CD4-positive, alpha-beta T cell treated with Interleukin-4 for 1 hour (primary cell): ENCODE data around the gene ZNF512.
A peak's percentile ranks its signal among the peaks of the same experiment; 100 is the strongest.

Source experiments
- DNase-seq, 2 donors: peaks; one replicate each; pipeline ENCODE4 v3.0.0-alpha.2; 2020 to 2022

ZNF512 gene

GRCh38 chr2:27640722-27641245 is 57.9 kb downstream of the ZNF512 start:
- DNase-seq = no peak

DNA sequence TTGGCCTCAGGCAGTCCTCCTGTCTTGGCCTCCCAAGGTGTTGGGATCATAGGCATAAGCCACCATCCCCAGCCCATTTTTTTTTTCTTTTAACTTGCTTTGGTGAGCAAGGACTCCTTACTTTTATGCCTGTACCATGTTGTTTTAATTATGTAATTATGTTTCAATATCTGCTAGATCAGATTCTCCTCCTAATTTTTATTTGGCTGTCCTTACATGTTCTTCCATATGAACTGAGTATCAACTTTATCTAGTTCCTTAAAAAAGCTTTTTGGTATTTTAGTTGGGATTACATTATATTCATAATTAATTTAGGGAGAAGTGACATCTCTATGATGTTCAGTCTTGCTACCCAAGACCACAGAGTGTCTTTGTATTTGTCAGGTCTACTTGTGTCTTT is 62.4 kb downstream of the ZNF512 start:
- no peak for DNase-seq

DNA sequence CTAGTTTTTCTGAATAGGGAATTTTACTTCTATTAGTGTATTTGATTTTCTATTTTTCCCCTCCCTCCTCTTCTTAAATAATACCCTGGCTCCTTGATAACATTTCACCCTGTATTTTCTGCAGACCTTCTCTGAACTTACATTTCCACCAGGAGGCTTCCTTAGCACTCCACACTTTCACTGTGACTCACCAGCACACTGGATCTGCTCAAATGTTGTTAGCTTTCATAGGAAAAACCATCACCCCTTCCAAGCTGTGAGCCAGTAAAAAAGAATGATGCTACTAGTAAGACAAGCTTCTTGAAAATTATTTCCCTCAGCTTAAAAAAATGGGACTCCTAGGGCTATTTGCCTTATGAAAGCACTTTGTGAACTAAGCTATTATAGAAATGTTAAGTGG is 64.4 kb downstream of the ZNF512 start:
- DNase-seq = no peak

DNA sequence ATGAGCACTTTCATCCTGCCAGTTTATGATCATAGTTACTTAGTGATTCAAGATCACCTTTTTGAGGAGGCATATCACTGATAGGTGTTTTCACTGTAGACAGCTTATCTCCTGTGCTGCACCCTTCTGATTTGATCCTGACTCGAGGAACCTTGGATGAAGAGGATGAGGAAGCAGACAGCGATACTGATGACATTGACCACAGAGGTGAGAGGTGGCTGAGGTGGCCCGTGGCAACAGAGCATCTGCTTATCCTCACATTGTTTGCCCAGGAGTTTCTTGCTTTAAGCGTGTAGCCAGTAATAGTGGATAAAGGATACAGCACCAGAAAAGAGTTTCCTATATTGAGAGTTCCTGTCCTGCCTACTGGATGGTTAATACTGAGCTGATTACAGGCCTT is 64.9 kb downstream of the ZNF512 start:
- DNase-seq = no peak

DNA sequence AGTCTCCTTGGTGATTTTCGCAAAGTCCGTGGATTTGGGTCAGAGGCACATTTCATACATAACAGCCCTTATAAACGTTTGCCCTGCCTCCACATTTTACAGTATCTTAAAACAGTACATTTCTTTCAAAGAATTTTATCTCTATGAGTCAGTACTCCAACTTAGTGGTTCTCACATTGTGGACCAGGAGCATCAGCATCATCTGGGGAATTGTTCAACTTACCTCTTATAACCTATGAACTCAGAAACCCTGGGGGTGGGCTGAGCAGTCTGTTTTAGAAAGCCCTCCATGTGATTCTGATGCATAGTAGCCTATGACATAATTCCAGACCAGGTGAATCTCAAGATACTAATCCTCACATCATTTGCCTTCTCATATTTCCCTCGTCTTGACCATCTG is 68.2 kb downstream of the ZNF512 start:
- DNase-seq = no peak

GRCh38 chr2:27652341-27652740 is 69.5 kb downstream of the ZNF512 start:
- no peak for DNase-seq

DNA sequence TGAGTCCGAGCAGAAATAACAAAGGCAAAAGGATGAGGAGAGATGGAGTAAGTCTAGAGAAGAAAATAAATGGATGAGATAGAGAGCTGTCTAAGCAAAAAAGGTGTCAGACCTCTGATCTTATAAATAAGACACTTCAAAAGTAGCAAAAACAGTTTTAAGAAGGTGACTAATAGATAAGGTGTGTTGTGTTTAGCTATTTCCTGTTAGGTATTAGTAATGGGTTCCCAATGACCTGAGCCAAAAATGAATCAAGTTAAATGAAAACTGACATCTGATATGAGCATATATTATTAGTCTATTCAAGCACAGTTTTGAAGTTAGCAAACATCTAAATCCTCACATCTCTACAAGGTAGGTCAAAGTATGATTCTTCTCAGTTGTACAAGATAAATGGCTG is 69.9 kb downstream of the ZNF512 start:
- DNase-seq = no peak

DNA sequence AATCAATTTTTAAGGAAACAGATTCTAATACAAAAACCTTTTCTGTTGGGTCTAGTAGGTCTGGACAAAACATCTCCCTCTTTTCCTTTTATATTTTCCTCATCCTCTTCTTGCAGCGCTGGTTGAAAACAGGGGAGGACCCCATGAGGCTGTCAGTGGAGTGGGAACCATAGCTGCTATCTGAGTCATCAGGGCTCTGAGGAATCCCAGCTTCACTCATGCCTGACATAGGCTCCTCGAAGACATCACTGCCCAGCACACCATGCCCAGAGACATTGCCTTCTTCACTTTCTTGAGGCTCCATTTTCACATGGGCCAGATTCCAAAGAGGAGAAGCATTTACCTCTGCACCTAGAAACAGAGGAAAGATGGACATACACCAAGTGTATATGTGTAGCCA is 70.6 kb downstream of the ZNF512 start:
- no peak for DNase-seq

DNA sequence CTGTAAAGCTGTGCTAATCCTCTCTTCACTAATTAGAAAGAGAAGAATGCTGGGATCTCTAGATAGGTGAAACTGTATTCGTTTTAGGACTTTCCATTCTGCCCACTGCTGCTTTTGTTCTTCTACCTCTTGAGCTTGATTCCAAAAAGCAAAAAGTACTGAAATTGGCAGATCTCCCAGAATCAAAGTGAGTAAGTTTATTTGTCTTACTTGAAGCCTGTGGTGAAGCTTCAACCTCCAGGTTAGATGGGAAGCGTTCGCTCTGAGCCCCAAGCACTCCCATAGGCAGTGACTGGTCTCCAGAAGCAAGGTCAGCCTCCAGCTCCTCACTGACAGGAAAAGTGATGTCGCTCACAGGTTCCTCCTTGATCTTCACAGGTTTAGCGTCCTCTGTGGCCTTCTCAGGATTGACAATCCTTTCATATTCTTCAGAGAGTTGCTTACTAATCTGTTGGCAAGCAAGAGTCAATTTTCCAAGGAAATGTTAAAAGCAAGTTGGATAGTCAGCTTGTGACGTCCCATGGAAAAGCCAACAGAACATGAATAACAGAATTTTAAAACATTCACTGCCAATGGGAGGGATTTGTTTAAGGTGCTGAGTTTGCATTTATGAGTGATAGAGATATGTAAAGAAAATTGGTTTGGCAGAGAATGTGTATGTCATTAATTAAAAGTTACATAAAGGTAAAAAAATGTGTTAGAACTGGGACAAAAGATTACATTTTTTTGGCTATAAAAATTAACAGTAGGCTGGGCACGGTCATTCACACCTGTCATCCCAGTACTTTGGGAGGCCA is 72.5 kb downstream of the ZNF512 start:
- DNase-seq = no peak

- DNase-seq = no peak
Observed at GRCh38 chr2:27661371-27661770, 78.5 kb downstream of the ZNF512 start.

GRCh38 chr2:27663285-27664153 is 80.7 kb downstream of the ZNF512 start, which contains the start of the genes SLC4A1AP and SUPT7L:
Gene SLC4A1AP (plus strand): TSS chr2:27663889. CDS start chr2:27663915, 26 bp downstream.
Gene SUPT7L (minus strand): TSS chr2:27663614. CDS start chr2:27662192, 1,422 bp downstream.
- peak; percentile 78 to 86 for DNase-seq

- DNase-seq = no peak
Observed at GRCh38 chr2:27664154-27664574, 81.3 kb downstream of the ZNF512 start.

DNA sequence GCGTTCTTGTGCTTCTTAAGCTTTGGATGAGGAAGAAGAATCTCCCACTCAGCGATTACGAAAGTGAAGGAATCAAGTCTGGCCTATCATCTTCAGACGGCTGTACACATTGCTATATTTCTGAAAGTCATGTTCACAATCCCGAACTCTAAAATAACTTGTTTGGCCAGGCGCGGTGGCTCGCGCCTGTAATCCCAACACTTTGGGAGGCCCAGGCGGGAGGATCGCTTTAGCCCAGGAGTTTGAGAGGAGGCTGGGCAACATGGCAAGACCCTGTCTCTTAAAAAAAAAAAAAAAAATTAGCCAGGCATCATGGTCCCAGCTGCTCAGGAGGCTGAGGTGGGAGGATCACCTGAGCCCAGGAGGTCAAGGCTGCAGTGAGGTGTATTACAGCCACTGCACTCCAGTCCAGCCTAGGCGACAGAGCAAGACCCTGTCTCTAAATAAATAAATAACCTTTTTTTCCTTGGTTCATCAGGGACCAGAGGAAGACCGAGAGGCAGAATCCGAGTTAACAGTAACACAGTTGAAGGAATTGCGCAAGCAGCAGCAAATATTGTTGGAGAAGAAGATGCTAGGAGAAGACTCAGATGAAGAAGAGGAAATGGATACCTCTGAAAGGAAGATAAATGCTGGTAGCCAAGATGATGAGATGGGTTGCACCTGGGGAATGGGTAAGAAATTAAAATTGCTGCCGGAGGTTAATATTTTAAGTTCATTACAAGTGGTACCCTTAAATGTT is 82.0 kb downstream of the ZNF512 start:
- DNase-seq = no peak

- DNase-seq = no peak
Observed at GRCh38 chr2:27667446-27667845, 84.6 kb downstream of the ZNF512 start.

DNA sequence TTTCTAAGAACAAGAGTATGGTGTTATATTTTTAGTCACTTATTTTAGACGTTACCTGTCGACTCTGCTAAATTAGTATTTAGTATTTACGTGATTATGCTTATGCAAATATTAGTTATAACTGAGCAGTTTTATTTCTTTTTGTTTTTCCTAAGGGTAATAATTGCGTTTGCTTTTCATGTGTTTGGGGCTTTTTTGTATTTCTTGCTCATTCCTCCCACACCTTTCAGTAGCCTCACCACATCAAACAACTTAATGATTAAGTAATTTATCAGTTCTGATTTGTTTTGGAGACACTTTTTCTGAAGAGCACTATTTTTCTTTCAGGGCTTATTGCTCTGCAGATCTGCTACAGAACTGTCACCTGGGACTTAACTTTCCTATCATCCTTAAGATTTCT is 88.4 kb downstream of the ZNF512 start:
- no peak for DNase-seq
